Spinal cord (tissue), 10 donors: ENCODE measurements around the gene EFCAB6. TPM values are rescaled to one million over a fixed set of nuclear protein-coding genes. Genes with fewer than 3 reads are reported as not detected.
"Not testable (repeated sequence)": the region's sequence is repeated elsewhere in the genome, so short reads cannot be mapped to it uniquely, and the experiment has no call there.

Experiments used
- DNase-seq, 6 donors: peaks; one replicate each; pipeline versions ENCODE4 v3.0.0 to v3.0.0-alpha.2; 2013 to 2015; ENCODE audit warnings: low spot score in 6 of 6, low read depth in 4 of 6
- H3K27ac ChIP-seq: one replicate; pipeline ENCODE4 v1.5.1; 2013; ENCODE audit warnings: low read depth, low read length, control low read depth
- H3K27me3 ChIP-seq: one replicate; pipeline ENCODE4 v1.6.1; 2013; ENCODE audit warnings: low read length; ENCODE audit not compliant: control insufficient read depth, insufficient read depth
- H3K36me3 ChIP-seq: one replicate; pipeline ENCODE4 v1.6.1; 2013; ENCODE audit warnings: low read length; ENCODE audit not compliant: control insufficient read depth, insufficient read depth
- H3K4me1 ChIP-seq: one replicate; pipeline ENCODE4 v1.6.1; 2013; ENCODE audit warnings: low read length; ENCODE audit not compliant: control insufficient read depth, insufficient read depth
- H3K4me3 ChIP-seq: one replicate; pipeline ENCODE4 v1.5.1; 2013; ENCODE audit warnings: low read depth, low read length, control low read depth
- H3K9me3 ChIP-seq: one replicate; pipeline ENCODE4 v1.6.1; 2013; ENCODE audit warnings: low read length; ENCODE audit not compliant: control insufficient read depth, insufficient read depth
- WGBS: methylation state at CpG from one replicate; pipeline ENCODE4 v1.1.5; 2013; ENCODE audit warnings: missing lambda C conversion rate; ENCODE audit not compliant: insufficient coverage; 5-methylcytosine and 5-hydroxymethylcytosine counted together
- polyA plus RNA-seq, 2 donors: library from polyadenylated mRNA; unstranded; fragments of 120-200 nt; gene quantifications; one replicate each; pipeline ENCODE4 v1.2.1, GENCODE V29; 2013; ENCODE audit not compliant: insufficient read length in 2 of 2
- total RNA-seq, 2 donors: library from RNA; depleted of rRNA in 1 of 2; stranded (reverse); fragments of 120-200 nt in 1 of 2; fragments of >200 nt in 1 of 2; gene quantifications; one replicate each; pipeline versions ENCODE4 v1.2.3 to v1.2.4, GENCODE V29; 2013 to 2014
- donor health status: healthy.

EFCAB6 gene
- total and polyA plus RNA-seq, 4 donors = 2.8 to 9.1 (median 4.5) TPM

DNA sequence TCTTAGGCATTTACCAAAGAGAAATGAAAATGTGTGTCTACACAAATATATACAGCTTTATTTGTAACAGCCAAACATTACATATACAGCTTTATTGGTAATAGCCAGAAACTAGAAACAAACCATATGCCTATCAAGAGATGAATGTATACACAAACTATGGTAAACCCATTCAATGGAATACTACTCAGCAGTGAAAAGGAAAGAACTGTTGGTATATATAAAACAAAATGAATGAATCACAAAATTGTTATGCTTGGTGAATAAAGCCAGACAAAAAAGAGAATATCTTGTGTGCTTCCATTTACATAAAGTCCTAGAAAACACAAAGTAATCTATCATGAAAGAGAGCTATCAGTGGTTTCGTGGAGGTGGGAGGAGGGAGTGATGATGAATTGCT, 142.9 kb downstream of the EFCAB6 start:
- DNase-seq = no peak
- H3K27me3 ChIP-seq = no peaks in the 10 kb centered on the region
- no peaks in the 10 kb centered on the region for H3K9me3 ChIP-seq
- H3K4me1 ChIP-seq = no peaks in the 10 kb centered on the region
- no peak overlapping the region for H3K27ac ChIP-seq
- no peaks in the 10 kb centered on the region for H3K36me3 ChIP-seq
- no CpG with 5 or more reads among the region's 1 CpG for WGBS
- H3K4me3 ChIP-seq = no peak overlapping the region

DNA sequence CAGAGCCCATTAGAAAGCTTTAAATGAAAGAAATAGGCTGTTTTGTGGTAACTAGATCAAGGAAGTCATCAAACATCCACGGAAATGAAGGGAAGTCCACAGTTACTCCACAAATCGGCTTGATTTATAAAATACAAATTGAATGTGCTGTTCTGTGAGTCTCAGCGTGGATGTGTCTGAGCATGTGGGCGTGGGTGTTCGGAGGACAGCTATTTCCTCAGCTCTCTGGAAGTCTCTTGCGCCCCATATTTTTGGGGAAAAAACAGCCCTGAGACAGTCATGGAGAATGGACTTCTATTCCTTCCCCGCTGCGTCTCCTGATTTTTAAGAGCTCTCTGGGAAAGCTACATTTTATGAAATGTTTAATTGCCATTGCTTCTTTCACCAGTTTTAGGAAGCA, 144.4 kb downstream of the EFCAB6 start:
- WGBS = 97% methylated on average over 5 of the region's 8 CpGs
- Histone ChIP-seq H3K36me3 (no peaks in the 10 kb centered on the region), H3K9me3 (no peaks in the 10 kb centered on the region), H3K4me1 (no peaks in the 10 kb centered on the region), H3K27me3 (no peaks in the 10 kb centered on the region), H3K27ac (no peak overlapping the region), H3K4me3 (no peak overlapping the region)
- no peak for DNase-seq

DNA sequence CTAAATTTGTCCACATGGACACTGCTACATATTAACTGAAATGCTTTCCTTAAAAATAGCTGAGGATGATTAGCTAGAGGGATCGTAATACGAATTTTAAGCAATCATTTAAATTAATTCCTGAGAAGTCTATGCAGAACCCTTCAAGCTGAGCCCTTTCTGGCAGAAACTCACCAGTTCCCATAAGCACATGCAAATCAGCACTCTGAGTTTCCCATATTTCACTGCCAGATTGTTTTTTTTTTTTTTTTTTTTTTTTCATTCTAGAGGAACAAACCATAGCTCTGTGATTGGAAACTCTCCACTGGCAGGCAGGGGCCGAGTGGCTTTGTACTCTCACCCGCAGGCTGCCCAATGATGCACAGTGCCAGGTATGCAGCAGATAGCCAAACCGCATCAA, 145.6 kb downstream of the EFCAB6 start:
- no CpG with 5 or more reads among the region's 5 CpGs for WGBS
- H3K27me3 ChIP-seq = no peaks in the 10 kb centered on the region
- no peaks in the 10 kb centered on the region for H3K9me3 ChIP-seq
- peak in 4 of 6 donors; percentile 2 to 92 (median 30) for DNase-seq
- H3K4me1 ChIP-seq = no peaks in the 10 kb centered on the region
- H3K4me3 ChIP-seq = no peak overlapping the region
- H3K36me3 ChIP-seq = no peaks in the 10 kb centered on the region
- no peak overlapping the region for H3K27ac ChIP-seq

DNA sequence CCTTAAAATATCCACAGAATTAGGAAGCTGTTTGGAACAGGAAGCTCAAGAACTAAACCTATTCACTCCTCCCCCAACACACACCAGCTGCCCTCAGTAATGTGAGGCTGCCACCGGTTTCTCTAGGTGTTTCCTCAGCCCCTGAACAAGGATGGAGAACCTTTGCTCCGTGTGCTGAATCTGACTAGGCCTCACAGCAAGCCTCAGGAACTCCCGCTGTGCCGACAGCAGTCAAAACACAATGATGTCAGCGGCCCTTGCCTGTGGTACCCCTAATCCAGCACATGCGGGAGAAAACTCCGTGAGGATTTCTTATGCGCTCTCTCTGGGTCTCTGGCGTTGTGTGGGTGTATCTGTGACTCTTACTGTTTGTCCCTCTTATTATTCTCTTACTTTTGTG, 153.3 kb downstream of the EFCAB6 start:
- no peak for DNase-seq
- Histone ChIP-seq H3K4me3 (no peak overlapping the region), H3K27ac (no peak overlapping the region), H3K27me3 (no peaks in the 10 kb centered on the region), H3K36me3 (no peaks in the 10 kb centered on the region), H3K4me1 (no peaks in the 10 kb centered on the region), H3K9me3 (no peaks in the 10 kb centered on the region)
- WGBS = 35% methylated on average over 6 of the region's 9 CpGs

DNA sequence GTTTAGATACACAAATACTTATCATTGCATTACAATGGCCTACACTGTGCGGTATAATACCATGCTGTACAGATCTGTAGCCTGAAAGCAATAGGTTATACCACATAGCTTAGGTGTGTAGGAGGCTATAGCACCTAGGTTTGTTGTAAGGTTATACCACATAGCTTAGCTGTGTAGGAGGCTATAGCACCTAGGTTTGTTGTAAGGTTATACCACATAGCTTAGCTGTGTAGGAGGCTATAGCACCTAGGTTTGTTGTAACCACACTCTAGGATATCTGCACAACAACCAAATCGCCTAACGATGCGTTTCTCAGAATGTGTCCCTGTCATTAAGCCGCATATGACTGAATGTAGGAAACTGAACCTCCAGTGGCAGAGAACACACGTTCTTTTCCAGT, 155.5 kb downstream of the EFCAB6 start:
- 78% methylated on average over 5 of the region's 6 CpGs for WGBS
- H3K27me3 ChIP-seq, H3K27ac ChIP-seq, H3K9me3 ChIP-seq, DNase-seq, H3K36me3 ChIP-seq, H3K4me1 ChIP-seq, H3K4me3 ChIP-seq: not testable (repeated sequence)

DNA sequence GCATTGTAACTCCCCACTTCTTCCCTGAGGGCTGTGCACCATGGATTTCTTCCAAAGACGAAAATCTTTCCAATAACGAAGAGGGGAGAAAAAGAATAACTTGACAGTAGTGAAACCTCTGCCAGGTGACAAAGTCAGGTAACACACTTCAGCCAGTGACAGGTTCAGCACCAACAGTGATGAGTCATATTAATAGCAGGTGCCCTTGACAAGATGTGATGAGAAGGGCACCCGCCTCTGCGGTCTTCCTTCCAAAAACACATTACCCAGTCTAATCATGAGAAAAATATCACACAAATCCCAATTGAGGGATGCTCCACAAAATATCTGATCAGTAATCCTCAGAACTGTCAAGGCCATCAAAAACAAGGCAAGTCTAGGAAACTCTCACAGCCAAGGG, 157.8 kb downstream of the EFCAB6 start:
- no peak for DNase-seq
- H3K4me1 ChIP-seq = no peaks in the 10 kb centered on the region
- no peak overlapping the region for H3K4me3 ChIP-seq
- no peaks in the 10 kb centered on the region for H3K36me3 ChIP-seq
- H3K9me3 ChIP-seq = peaks cover 4% of the 10 kb centered on the region
- no CpG with 5 or more reads among the region's 4 CpGs for WGBS
- no peak overlapping the region for H3K27ac ChIP-seq
- H3K27me3 ChIP-seq = no peaks in the 10 kb centered on the region

DNA sequence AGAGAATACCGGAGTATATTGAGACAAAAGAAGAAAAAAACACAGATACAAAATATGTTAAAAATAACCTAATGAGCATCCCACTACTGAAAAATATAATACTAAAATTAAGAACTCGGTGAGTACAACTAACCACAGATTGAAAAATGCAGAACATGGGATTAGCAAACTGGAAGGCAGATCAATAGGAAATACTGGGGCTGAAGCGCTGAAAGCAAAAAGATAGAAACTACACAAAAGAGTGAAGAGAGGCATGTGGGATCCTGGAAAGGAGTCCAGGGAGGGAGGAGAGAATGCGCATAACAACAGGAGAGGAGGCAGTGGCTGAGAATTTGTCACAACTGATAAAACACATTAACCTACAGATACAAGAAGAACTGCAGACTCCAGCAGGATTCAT, 159.3 kb downstream of the EFCAB6 start:
- no peak for DNase-seq
- no peaks in the 10 kb centered on the region for H3K36me3 ChIP-seq
- H3K27me3 ChIP-seq = no peaks in the 10 kb centered on the region
- no peak overlapping the region for H3K27ac ChIP-seq
- H3K4me3 ChIP-seq = no peak overlapping the region
- 100% methylated on average over 1 of the region's 4 CpGs for WGBS
- H3K9me3 ChIP-seq = peaks cover 4% of the 10 kb centered on the region
- H3K4me1 ChIP-seq = no peaks in the 10 kb centered on the region

DNA sequence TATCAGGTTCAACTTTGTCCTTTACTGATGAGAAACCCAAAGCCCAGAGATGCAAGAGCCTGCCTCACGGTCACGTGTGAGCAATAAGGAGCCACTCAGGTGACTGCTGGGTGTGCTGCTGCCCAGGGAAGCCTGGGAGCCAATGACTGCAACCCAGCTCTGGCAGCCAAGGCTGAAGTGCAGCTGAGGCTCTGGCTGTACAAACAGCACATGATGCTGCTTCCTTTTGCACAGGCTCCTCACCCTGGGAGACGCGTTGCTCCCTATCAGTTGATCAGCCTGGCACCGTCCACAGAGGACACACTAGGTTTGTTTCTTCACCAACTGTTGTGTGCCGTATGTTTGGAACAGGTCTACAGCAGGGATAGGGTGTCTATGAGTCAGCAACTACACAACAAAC, 168.7 kb downstream of the EFCAB6 start:
- H3K4me3 ChIP-seq = no peak overlapping the region
- no peak overlapping the region for H3K27ac ChIP-seq
- peaks cover 6% of the 10 kb centered on the region for H3K9me3 ChIP-seq
- 76% methylated on average over 6 of the region's 6 CpGs for WGBS
- no peaks in the 10 kb centered on the region for H3K4me1 ChIP-seq
- DNase-seq = peak in 1 of 6 donors; percentile 66
- H3K27me3 ChIP-seq = no peaks in the 10 kb centered on the region
- H3K36me3 ChIP-seq = no peaks in the 10 kb centered on the region

DNA sequence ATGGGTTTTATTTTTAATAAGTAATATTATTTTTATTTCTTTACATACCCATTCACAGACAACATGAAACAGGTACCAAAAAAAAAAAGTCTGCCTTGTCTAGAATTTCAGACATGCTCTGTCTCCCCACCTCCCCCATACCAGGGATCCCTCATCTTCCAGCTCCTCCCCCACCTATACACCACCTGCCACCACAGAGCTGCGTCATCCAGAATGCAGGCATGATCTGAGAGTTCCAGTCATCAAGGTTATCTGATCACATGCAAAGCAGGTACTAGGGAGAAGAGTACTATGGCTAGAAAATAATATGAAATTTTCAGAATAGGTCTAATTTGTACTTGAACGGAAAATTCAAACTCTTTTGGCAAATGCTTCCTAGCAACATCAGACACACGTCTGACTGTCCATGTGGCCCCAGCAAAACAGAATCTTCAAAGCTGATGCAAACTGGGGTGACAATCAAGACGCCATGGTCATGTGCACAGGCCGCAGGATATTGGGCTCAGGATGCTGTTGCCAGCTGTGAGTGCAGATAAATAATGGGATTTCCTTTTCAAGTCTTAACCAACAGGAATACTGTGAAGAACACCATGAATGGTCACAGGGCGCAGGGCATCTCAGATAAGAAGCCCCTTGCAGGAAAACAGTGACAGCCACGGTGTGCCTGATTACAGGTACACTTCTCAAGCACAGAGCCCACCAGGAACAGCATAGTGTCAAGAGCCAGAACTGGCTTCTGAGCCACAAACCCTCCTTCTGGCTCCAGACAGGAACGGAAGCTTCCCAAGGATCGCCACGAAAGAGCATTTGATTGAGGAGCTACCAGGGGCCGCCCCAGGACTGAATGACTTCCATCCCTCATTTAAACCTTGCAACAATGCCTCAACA, 169.5 kb downstream of the EFCAB6 start:
- H3K36me3 ChIP-seq = no peaks in the 10 kb centered on the region
- no peaks in the 10 kb centered on the region for H3K27me3 ChIP-seq
- no peak overlapping the region for H3K27ac ChIP-seq
- H3K4me3 ChIP-seq = no peak overlapping the region
- 92% methylated on average over 5 of the region's 11 CpGs for WGBS
- no peak for DNase-seq
- H3K4me1 ChIP-seq = peaks cover 4% of the 10 kb centered on the region
- peaks cover 6% of the 10 kb centered on the region for H3K9me3 ChIP-seq

DNA sequence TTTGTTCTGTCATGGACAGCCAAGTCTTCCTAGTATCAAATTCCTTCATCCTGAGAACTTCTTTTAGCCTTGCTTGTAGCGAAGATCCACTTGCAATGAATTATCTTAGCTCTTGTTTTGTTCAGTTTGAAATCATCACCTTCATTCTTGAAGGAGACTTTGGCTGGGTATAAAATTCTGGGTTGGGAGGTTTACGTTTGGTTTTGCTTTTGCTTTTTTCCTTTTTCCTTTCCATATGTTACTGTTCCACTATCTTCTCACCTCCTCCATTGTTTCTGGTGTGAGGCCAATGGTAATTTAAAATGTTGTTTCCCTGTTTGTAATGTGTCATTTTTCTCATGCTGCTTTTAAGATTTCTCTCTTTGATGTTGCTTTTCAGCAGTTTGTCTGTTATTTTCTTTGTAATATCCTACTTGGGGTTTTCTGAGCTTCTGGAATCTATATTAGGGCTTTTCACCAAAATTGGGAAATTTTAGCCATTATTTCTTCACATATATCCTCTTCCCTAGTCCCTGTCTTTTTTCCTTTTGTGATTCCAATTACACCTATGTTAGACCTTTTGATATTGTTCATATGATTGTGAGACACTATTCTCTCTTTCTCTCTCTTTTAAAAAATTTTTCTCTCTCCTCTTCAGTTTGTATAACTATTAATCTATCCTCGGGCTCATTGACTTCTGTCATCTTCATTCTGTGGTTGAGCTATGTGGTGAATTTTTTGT, 172.7 kb downstream of the EFCAB6 start:
- no peak for DNase-seq
- WGBS = no CpG with 5 or more reads among the region's 3 CpGs
- Histone ChIP-seq H3K36me3 (no peaks in the 10 kb centered on the region), H3K4me1 (peaks cover 9% of the 10 kb centered on the region), H3K27ac (no peak overlapping the region), H3K4me3 (no peak overlapping the region), H3K27me3 (no peaks in the 10 kb centered on the region), H3K9me3 (peaks cover 6% of the 10 kb centered on the region)
